HepG2 (cell line): ENCODE measurements around the gene PAQR5. TPM values are rescaled to one million over a fixed set of nuclear protein-coding genes. Genes with fewer than 3 reads are reported as not detected.
A peak's percentile ranks its signal among the peaks of the same experiment; 100 is the strongest.

Experiments used
- BHLHE40 ChIP-seq: IDR thresholded peaks from 2 replicates; pipeline ENCODE4 v1.6.1; 2011; ENCODE audit warnings: low read length, improper control_type of control experiment
- CCDC6 ChIP-seq: sonication (generic); formaldehyde crosslinking; IDR thresholded peaks from 2 replicates; pipeline ENCODE4 v1.8.1; 2022; ENCODE audit warnings: mild to moderate bottlenecking, missing genetic modification reagents, moderate library complexity
- MNT ChIP-seq: fragments of 450-650 bp; IDR thresholded peaks from 2 replicates; pipeline ENCODE4 v1.6.1; 2016
- PCBP2 ChIP-seq: fragments of 200-400 bp; formaldehyde crosslinking; optimal IDR thresholded peaks from 2 replicates; pipeline ENCODE3; 2018; ENCODE audit warnings: low read length, low read depth; ENCODE audit not compliant: poor library complexity, severe bottlenecking
- SMAD1 ChIP-seq: sonication (generic); formaldehyde crosslinking; IDR thresholded peaks from 2 replicates; pipeline ENCODE4 v1.4.0; 2020; ENCODE audit warnings: missing genetic modification reagents, low read depth, mild to moderate bottlenecking, borderline replicate concordance
- TCF12 ChIP-seq, 2 experiments: fragments of 450-650 bp in 1 of 2; sonication (generic) in 1 of 2; formaldehyde crosslinking in 1 of 2; IDR thresholded peaks; 2 replicates each; pipeline versions ENCODE4 v1.6.1 to v1.8.0; 2017 to 2022; ENCODE audit warnings: antibody characterized with exemption in 1 of 2, mild to moderate bottlenecking in 1 of 2, missing genetic modification reagents in 1 of 2, moderate library complexity in 1 of 2
- TEAD2 ChIP-seq: sonication (generic); formaldehyde crosslinking; IDR thresholded peaks from 2 replicates; pipeline ENCODE4 v1.9.0; 2021; ENCODE audit warnings: missing genetic modification reagents
- XRCC5 ChIP-seq: fragments of 200-400 bp; formaldehyde crosslinking; optimal IDR thresholded peaks from 2 replicates; pipeline ENCODE3; 2017; ENCODE audit warnings: mild to moderate bottlenecking, low read length
- ZBTB7B ChIP-seq: sonication (generic); formaldehyde crosslinking; IDR thresholded peaks from 2 replicates; pipeline ENCODE4 v1.4.0; 2020; ENCODE audit warnings: missing genetic modification reagents
- ZIK1 ChIP-seq: sonication (generic); formaldehyde crosslinking; IDR thresholded peaks from 2 replicates; pipeline ENCODE4 v1.5.0; 2020; ENCODE audit warnings: mild to moderate bottlenecking, low read depth, missing genetic modification reagents, borderline replicate concordance
- ZNF333 ChIP-seq: sonication (generic); formaldehyde crosslinking; IDR thresholded peaks from 2 replicates; pipeline ENCODE4 v1.4.0; 2020; ENCODE audit warnings: mild to moderate bottlenecking, missing genetic modification reagents, borderline replicate concordance
- ZNF430 ChIP-seq: sonication (generic); formaldehyde crosslinking; IDR thresholded peaks from 2 replicates; pipeline ENCODE4 v1.9.0; 2021; ENCODE audit warnings: mild to moderate bottlenecking, missing genetic modification reagents
- ZNF468 ChIP-seq: sonication (generic); formaldehyde crosslinking; IDR thresholded peaks from 2 replicates; pipeline ENCODE4 v1.8.0; 2022; ENCODE audit warnings: mild to moderate bottlenecking, moderate library complexity, missing genetic modification reagents
- ZNF619 ChIP-seq: sonication (generic); formaldehyde crosslinking; IDR thresholded peaks from 2 replicates; pipeline ENCODE4 v1.4.0; 2020; ENCODE audit warnings: mild to moderate bottlenecking, missing genetic modification reagents
- ZNF746 ChIP-seq: sonication (generic); formaldehyde crosslinking; IDR thresholded peaks from 2 replicates; pipeline ENCODE4 v1.8.0; 2022; ENCODE audit warnings: mild to moderate bottlenecking, missing genetic modification reagents
- ZNF780A ChIP-seq: sonication (generic); formaldehyde crosslinking; IDR thresholded peaks from 2 replicates; pipeline ENCODE4 v1.8.0; 2022; ENCODE audit warnings: mild to moderate bottlenecking, missing genetic modification reagents, moderate library complexity
- ZNF816 ChIP-seq: sonication (generic); formaldehyde crosslinking; IDR thresholded peaks from 2 replicates; pipeline ENCODE4 v1.8.0; 2022; ENCODE audit warnings: missing genetic modification reagents, mild to moderate bottlenecking, borderline replicate concordance
- ZNF83 ChIP-seq: sonication (generic); formaldehyde crosslinking; IDR thresholded peaks from 2 replicates; pipeline ENCODE4 v1.4.0; 2020; ENCODE audit warnings: missing genetic modification reagents, mild to moderate bottlenecking, borderline replicate concordance
- polyA plus RNA-seq, 8 experiments: library from polyadenylated mRNA; depleted of rRNA in 3 of 8; stranded (reverse) in 7 of 8; unstranded in 1 of 8; fragments of >200 nt; fragmentation: Illumina TruSeq in 4 of 8; extraction: Trizol in 4 of 8; gene quantifications; 2 replicates each; pipeline versions ENCODE4 v1.2.1 to v1.2.3, GENCODE V29; 2011 to 2016; ENCODE audit warnings: low read depth in 4 of 8, missing spikeins in 1 of 8, mixed read lengths in 1 of 8; ENCODE audit not compliant: insufficient read depth in 1 of 8
- total RNA-seq, 5 experiments: library from RNA; depleted of rRNA; stranded (reverse); fragments of >200 nt; fragmentation: Illumina TruSeq; extraction: Trizol; gene quantifications; 2 replicates each; pipeline ENCODE4 v1.2.3, GENCODE V29; 2016; ENCODE audit warnings: low read depth in 1 of 5
- TF ChIP-seq, protein P1 (sequence below): sonication (generic); formaldehyde crosslinking; IDR thresholded peaks from 2 replicates; pipeline ENCODE4 v1.4.0; 2020; ENCODE audit warnings: missing genetic modification reagents
- TF ChIP-seq, protein P2 (sequence below): sonication (generic); formaldehyde crosslinking; IDR thresholded peaks from 2 replicates; pipeline ENCODE4 v1.5.0; 2020; ENCODE audit warnings: missing genetic modification reagents
- TF ChIP-seq, protein P3 (sequence below): sonication (generic); formaldehyde crosslinking; IDR thresholded peaks from 2 replicates; pipeline ENCODE4 v1.5.0; 2020; ENCODE audit warnings: mild to moderate bottlenecking, missing genetic modification reagents, moderate library complexity

PAQR5 gene
- total and polyA plus RNA-seq, 2 of the 13 experiments (the other 11 are each of a cell fraction or from before 2014, with no cell fraction given): 0.53 to 1.3 TPM

DNA sequence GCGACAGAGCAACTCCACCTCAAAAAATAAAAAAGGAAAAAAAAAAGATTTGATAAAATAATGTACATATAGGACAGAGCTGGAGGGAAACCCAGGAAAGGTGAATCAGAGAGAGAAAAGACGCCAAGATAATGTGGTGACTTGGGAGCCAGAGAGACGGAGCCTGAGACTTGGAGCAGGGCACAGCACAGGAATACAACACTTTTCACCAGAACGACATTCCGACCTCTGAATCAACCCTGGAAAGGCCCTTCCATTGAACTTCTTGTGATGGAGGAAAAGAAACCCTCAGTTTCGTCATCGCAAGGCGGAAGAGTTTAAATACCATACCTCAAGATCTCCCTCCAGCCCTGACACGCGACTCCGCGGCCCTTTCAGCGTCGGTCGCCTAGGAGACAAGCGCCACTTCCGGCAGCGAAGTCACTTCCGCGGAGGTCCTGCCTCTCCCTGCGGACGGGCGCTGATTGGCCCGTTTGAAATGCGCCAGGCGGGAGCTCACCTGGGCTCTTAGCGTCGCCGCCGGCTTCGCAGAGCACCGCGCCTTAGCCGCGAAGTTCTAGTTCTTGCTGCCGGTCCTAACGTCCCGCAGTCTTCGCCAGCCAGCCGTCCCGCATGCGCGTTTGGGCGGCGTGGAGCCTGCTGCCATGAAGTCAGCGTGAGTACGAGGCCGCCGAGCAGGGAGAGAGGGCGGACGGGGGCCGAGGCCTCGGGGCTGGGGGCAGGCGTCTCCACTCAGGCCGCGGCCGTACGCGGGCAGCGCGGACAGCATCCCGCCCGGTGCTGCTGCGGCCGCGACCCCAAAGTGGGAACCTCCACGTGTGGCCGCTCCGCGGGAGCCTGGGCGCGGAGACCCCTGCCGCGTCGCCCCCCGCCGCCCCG is 115.3 kb downstream of the PAQR5 start, which contains the start of gene KIF23 (continued):
- TF ChIP-seq BHLHE40 (no peak; the same call in 1 of the 2 replicates), CCDC6 (CRISPR knock-in tag) (peak; percentile 96), ZNF746 (CRISPR knock-in tag) (peak; percentile 37; the same call in 1 of the 2 replicates), ZNF780A (CRISPR knock-in tag) (no peak), TCF12 (IDR thresholded peaks at IDR 0.05) (no peak), TCF12 (CRISPR knock-in tag; IDR thresholded peaks at IDR 0.05) (no peak), ZNF333 (no peak), SMAD1 (CRISPR knock-in tag) (0 out of 2 replicates have a peak, but pooled peaks have one; percentile 86), ZNF619 (CRISPR knock-in tag) (0 out of 2 replicates have a peak, but pooled peaks have one; percentile 59), ZBTB7B (CRISPR knock-in tag) (no peak), ZIK1 (CRISPR knock-in tag) (no peak), TEAD2 (no peak), XRCC5 (no peak), MNT (peak; percentile 75), ZNF816 (CRISPR knock-in tag) (peak; percentile 58; the same call in 1 of the 2 replicates), ZNF430 (peak; percentile 73; the same call in 1 of the 2 replicates), ZNF83 (CRISPR knock-in tag) (0 out of 2 replicates have a peak, but pooled peaks have one; percentile 73), PCBP2 (no peak), ZNF468 (CRISPR knock-in tag) (no peak; the same call in 1 of the 2 replicates)
- TF ChIP-seq, protein P1, sequence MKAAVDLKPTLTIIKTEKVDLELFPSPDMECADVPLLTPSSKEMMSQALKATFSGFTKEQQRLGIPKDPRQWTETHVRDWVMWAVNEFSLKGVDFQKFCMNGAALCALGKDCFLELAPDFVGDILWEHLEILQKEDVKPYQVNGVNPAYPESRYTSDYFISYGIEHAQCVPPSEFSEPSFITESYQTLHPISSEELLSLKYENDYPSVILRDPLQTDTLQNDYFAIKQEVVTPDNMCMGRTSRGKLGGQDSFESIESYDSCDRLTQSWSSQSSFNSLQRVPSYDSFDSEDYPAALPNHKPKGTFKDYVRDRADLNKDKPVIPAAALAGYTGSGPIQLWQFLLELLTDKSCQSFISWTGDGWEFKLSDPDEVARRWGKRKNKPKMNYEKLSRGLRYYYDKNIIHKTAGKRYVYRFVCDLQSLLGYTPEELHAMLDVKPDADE (CRISPR knock-in tag): no peak
- TF ChIP-seq, protein P2, sequence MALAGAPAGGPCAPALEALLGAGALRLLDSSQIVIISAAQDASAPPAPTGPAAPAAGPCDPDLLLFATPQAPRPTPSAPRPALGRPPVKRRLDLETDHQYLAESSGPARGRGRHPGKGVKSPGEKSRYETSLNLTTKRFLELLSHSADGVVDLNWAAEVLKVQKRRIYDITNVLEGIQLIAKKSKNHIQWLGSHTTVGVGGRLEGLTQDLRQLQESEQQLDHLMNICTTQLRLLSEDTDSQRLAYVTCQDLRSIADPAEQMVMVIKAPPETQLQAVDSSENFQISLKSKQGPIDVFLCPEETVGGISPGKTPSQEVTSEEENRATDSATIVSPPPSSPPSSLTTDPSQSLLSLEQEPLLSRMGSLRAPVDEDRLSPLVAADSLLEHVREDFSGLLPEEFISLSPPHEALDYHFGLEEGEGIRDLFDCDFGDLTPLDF: peak; percentile 99
- TF ChIP-seq, protein P3, sequence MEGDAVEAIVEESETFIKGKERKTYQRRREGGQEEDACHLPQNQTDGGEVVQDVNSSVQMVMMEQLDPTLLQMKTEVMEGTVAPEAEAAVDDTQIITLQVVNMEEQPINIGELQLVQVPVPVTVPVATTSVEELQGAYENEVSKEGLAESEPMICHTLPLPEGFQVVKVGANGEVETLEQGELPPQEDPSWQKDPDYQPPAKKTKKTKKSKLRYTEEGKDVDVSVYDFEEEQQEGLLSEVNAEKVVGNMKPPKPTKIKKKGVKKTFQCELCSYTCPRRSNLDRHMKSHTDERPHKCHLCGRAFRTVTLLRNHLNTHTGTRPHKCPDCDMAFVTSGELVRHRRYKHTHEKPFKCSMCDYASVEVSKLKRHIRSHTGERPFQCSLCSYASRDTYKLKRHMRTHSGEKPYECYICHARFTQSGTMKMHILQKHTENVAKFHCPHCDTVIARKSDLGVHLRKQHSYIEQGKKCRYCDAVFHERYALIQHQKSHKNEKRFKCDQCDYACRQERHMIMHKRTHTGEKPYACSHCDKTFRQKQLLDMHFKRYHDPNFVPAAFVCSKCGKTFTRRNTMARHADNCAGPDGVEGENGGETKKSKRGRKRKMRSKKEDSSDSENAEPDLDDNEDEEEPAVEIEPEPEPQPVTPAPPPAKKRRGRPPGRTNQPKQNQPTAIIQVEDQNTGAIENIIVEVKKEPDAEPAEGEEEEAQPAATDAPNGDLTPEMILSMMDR (CRISPR knock-in tag): 0 out of 2 replicates have a peak, but pooled peaks have one; percentile 3
